Body of pancreas (tissue), 4 donors: ENCODE measurements around the gene MAT2A.

Experiments
- CTCF ChIP-seq, 7 experiments: fragments of 450-650 bp in 4 of 7; fragments of 200-600 bp in 3 of 7; sonication (generic) in 3 of 7; IDR thresholded peaks; one replicate each; pipeline ENCODE4 v1.5.1; 2016 to 2019; ENCODE audit warnings: antibody characterized with exemption in 7 of 7
- POLR2A ChIP-seq, 3 donors: fragments of 450-650 bp; IDR thresholded peaks; one replicate each; pipeline ENCODE4 v1.6.1; 2016; ENCODE audit warnings: antibody characterized with exemption in 3 of 3, mild to moderate bottlenecking in 2 of 3

GRCh38 chr2:85582492-85582891 lies 43.5 kb downstream of the MAT2A start:
- no peak for TF ChIP-seq CTCF (IDR thresholded peaks at IDR 0.05)
- no peak for TF ChIP-seq POLR2A (IDR thresholded peaks at IDR 0.05)
